Upper lobe of left lung (tissue), 6 donors: ENCODE data around the gene BMPR1B. TPM values are rescaled to one million over a fixed set of nuclear protein-coding genes. Genes with fewer than 3 reads are reported as not detected.

Experiments used
- ATAC-seq, 2 donors: fragments of 200-7000 bp; cut with Tn5 transposase; one replicate each; pipeline ENCODE4 v1.9.1; 2022; ENCODE audit warnings: mild to moderate bottlenecking in 2 of 2, moderate library complexity in 2 of 2; ENCODE audit not compliant: low FRiP score in 2 of 2
- DNase-seq, 2 donors: peaks; one replicate each; pipeline ENCODE4 v3.0.0-alpha.2; 2019 to 2020
- H3K27ac ChIP-seq, 4 donors: fragments of 200-600 bp; sonication (generic); one replicate each; pipeline ENCODE4 v1.5.1; 2016 to 2019
- H3K27me3 ChIP-seq, 4 donors: fragments of 200-600 bp; sonication (generic); one replicate each; pipeline ENCODE4 v1.5.1; 2017 to 2019
- H3K36me3 ChIP-seq, 4 donors: fragments of 200-600 bp; sonication (generic); one replicate each; pipeline ENCODE4 v1.5.1; 2016 to 2019
- H3K4me1 ChIP-seq, 4 donors: fragments of 200-600 bp; sonication (generic); one replicate each; pipeline ENCODE4 v1.5.1; 2018 to 2019
- H3K4me3 ChIP-seq, 4 donors: fragments of 200-600 bp; sonication (generic); one replicate each; pipeline ENCODE4 v1.5.1; 2017 to 2019; ENCODE audit warnings: mild to moderate bottlenecking in 2 of 4, moderate library complexity in 1 of 4
- H3K9me3 ChIP-seq, 4 donors: fragments of 200-600 bp; sonication (generic); one replicate each; pipeline ENCODE4 v1.5.1; 2018 to 2019
- EP300 ChIP-seq, 4 donors: sonication (generic); formaldehyde crosslinking; IDR thresholded peaks; one replicate each; pipeline ENCODE4 v1.5.1; 2017; ENCODE audit warnings: antibody characterized with exemption in 4 of 4, control low read depth in 2 of 4
- POLR2A ChIP-seq, 4 donors: fragments of 450-650 bp; IDR thresholded peaks; one replicate each; pipeline ENCODE4 v1.5.1; 2016 to 2017; ENCODE audit warnings: antibody characterized with exemption in 4 of 4, mild to moderate bottlenecking in 2 of 4
- POLR2AphosphoS5 ChIP-seq, 2 donors: sonication (generic); formaldehyde crosslinking; IDR thresholded peaks; one replicate each; pipeline ENCODE4 v1.5.1; 2017; ENCODE audit warnings: antibody characterized with exemption in 2 of 2
- WGBS, 2 donors: methylation state at CpG; one replicate each; pipeline ENCODE4 v1.1.5; 2017 to 2018; 5-methylcytosine and 5-hydroxymethylcytosine counted together
- total RNA-seq, 6 donors: library from RNA; depleted of rRNA in 4 of 6; stranded (reverse); fragments of >200 nt in 4 of 6; gene quantifications; one replicate each; pipeline versions ENCODE4 v1.1.0 to v1.2.1, GENCODE V29; 2016 to 2021
- TF ChIP-seq, protein P1 (sequence below), 6 experiments: fragments of 450-650 bp in 4 of 6; fragments of 200-600 bp in 2 of 6; sonication (generic) in 2 of 6; IDR thresholded peaks; one replicate each; pipeline ENCODE4 v1.5.1; 2016 to 2019; ENCODE audit warnings: antibody characterized with exemption in 6 of 6
- donor health status: DM: no; HTN: no; CAD: no; lungs with moderate emphysema.
- donor health status: DM: no; HTN: yes; CAD: no; lungs with severe emphysema.

The BMPR1B gene
- total RNA-seq, 6 donors from 2014 or later: 0.78 to 7.7 (median 3.5) TPM

DNA sequence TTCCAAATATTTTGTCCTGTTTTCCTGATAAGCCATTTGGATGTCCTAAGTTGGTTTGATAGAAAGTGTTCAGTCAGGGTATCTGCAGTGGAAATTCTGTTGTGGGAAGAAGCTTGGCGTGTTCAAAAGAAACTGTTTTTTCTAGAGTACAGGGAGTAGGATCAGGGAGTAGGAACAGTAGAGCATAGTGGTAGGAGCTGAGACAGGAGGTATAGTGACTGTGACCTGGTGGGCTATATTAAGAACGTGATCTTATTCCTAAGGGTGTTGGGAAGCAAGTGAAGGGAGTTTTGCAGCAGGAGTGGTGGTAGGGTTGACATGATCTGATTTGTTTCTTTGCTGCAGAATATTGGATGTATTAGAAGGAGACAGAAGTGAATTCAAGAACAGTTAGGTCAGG lies 348.2 kb downstream of the BMPR1B start:
- ATAC-seq: peak in 1 of 2 donors; percentile 34
- DNase-seq: no peak
- TF ChIP-seq, protein P1, sequence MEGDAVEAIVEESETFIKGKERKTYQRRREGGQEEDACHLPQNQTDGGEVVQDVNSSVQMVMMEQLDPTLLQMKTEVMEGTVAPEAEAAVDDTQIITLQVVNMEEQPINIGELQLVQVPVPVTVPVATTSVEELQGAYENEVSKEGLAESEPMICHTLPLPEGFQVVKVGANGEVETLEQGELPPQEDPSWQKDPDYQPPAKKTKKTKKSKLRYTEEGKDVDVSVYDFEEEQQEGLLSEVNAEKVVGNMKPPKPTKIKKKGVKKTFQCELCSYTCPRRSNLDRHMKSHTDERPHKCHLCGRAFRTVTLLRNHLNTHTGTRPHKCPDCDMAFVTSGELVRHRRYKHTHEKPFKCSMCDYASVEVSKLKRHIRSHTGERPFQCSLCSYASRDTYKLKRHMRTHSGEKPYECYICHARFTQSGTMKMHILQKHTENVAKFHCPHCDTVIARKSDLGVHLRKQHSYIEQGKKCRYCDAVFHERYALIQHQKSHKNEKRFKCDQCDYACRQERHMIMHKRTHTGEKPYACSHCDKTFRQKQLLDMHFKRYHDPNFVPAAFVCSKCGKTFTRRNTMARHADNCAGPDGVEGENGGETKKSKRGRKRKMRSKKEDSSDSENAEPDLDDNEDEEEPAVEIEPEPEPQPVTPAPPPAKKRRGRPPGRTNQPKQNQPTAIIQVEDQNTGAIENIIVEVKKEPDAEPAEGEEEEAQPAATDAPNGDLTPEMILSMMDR (IDR thresholded peaks at IDR 0.05): no peak
- TF ChIP-seq EP300 (IDR thresholded peaks at IDR 0.05): no peak
- no peak for TF ChIP-seq POLR2AphosphoS5 (IDR thresholded peaks at IDR 0.05)
- no peak for TF ChIP-seq POLR2A (IDR thresholded peaks at IDR 0.05)
- Histone ChIP-seq H3K9me3 (no peaks in the 10 kb centered on the region), H3K36me3 (no peaks in the 10 kb centered on the region), H3K4me1 (no peaks in the 10 kb centered on the region), H3K4me3 (no peak overlapping the region), H3K27ac (no peak overlapping the region), H3K27me3 (no peaks in the 10 kb centered on the region)
- 82 to 84% methylated on average over 2 of the region's 2 CpGs for WGBS, 2 donors

DNA sequence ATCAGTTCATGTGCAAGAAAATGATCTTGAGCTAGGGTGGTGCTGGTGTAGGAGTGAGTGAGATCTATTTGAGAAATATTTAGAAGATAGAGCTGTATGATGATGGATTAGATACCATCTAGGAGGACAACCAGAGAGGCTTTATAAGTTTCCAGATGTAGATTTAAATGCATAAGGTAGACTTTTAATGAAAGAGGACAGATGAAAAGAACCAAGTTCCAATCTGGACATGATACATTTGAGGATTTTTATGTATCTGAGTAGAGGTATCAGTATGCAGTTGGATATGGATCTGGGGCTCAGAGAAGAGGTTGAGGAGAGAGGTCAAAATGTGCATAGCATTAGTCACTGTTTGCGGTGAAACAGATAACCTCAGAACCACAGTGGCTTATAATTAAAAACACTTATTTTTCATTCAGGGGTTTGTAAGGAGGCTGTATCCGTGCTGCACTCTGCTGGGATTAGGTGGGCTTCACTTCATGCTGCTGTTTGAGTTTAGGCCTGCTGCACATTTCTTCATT lies 348.7 kb downstream of the BMPR1B start:
- TF ChIP-seq, protein P1 (IDR thresholded peaks at IDR 0.05): no peak
- no peak for TF ChIP-seq EP300 (IDR thresholded peaks at IDR 0.05)
- TF ChIP-seq POLR2A (IDR thresholded peaks at IDR 0.05): no peak
- TF ChIP-seq POLR2AphosphoS5 (IDR thresholded peaks at IDR 0.05): no peak
- no peak overlapping the region for H3K4me3 ChIP-seq
- WGBS, 2 donors: 89 to 96% methylated on average over 2 of the region's 2 CpGs

DNA sequence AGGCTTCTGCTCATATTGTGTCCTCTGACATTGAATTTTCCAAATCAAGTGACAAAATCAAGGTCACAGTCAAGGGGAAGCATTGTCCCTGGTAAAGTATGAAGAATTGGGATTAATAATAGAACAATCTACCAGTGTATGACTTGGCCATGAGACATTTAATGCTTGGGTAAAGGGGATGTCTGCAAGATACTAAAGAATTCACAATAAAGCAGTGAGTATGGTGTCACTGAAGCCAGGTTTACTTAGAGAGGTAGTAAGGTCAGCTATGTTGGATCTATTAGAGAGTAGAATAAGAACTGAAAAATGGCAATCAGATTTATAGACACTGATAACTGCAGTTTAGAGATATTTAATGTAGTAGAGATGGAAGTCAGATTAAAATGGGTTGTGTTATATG lies 349.2 kb downstream of the BMPR1B start:
- no peak overlapping the region for H3K4me3 ChIP-seq
- H3K9me3 ChIP-seq: no peaks in the 10 kb centered on the region
- H3K36me3 ChIP-seq: no peaks in the 10 kb centered on the region
- DNase-seq (no peak), ATAC-seq (no peak)
- no peaks in the 10 kb centered on the region for H3K27me3 ChIP-seq
- no peak overlapping the region for H3K27ac ChIP-seq
- H3K4me1 ChIP-seq: no peaks in the 10 kb centered on the region
- no peak for TF ChIP-seq POLR2A (IDR thresholded peaks at IDR 0.05)
- TF ChIP-seq, protein P1 (IDR thresholded peaks at IDR 0.05): no peak
- no peak for TF ChIP-seq EP300 (IDR thresholded peaks at IDR 0.05)
- TF ChIP-seq POLR2AphosphoS5 (IDR thresholded peaks at IDR 0.05): no peak

More for the DNA sequence above, 348.7 kb downstream of the BMPR1B start:
- H3K36me3 ChIP-seq: no peaks in the 10 kb centered on the region
- H3K27me3 ChIP-seq: no peaks in the 10 kb centered on the region
- no peak for ATAC-seq
- H3K27ac ChIP-seq: no peak overlapping the region
- H3K4me1 ChIP-seq: no peaks in the 10 kb centered on the region
- DNase-seq: no peak
- H3K9me3 ChIP-seq: no peaks in the 10 kb centered on the region

DNA sequence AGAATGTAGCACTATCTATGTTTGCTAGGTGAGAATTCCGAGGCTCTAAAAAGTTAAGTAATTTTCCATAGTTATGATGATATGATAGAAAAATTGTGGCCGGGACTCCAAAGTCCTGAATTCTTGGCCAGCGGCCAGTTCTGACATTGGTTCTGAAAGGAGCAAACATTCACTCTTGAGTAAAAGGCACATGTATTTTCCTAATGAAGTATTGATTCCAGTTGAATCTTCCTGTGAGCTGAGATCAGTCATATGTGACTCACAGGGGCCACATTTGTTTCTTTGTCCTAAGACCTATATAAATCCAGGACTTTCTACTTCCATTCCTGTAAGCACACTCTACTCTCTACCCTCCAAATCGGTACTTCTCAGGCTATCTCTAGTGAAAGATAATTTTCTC lies 349.9 kb downstream of the BMPR1B start:
- WGBS, 2 donors: 74 to 82% methylated on average over 4 of the region's 4 CpGs
- no peaks in the 10 kb centered on the region for H3K9me3 ChIP-seq
- no peak for DNase-seq

More for the DNA sequence above, 349.9 kb downstream of the BMPR1B start:
- H3K4me3 ChIP-seq: no peak overlapping the region
- no peaks in the 10 kb centered on the region for H3K27me3 ChIP-seq
- no peaks in the 10 kb centered on the region for H3K36me3 ChIP-seq
- TF ChIP-seq POLR2AphosphoS5 (IDR thresholded peaks at IDR 0.05): no peak
- no peak for TF ChIP-seq POLR2A (IDR thresholded peaks at IDR 0.05)
- TF ChIP-seq EP300 (IDR thresholded peaks at IDR 0.05): no peak
- TF ChIP-seq, protein P1 (IDR thresholded peaks at IDR 0.05): no peak
- no peak for ATAC-seq
- H3K27ac ChIP-seq: no peak overlapping the region
- no peaks in the 10 kb centered on the region for H3K4me1 ChIP-seq
